HTR-8/SVneo (cell line): ENCODE measurements around the gene PRSS50.

Experiments used
- DNase-seq: peaks from one replicate; pipeline ENCODE4 v3.0.0; 2011; ENCODE audit warnings: low spot score, mixed read lengths; ENCODE audit not compliant: insufficient read length
- FAIRE-seq: peaks from 2 replicates; lab custom pipeline; 2011; peaks lifted over from hg19 to GRCh38; lab: Jason Lieb, UNC

Gene PRSS50

DNA sequence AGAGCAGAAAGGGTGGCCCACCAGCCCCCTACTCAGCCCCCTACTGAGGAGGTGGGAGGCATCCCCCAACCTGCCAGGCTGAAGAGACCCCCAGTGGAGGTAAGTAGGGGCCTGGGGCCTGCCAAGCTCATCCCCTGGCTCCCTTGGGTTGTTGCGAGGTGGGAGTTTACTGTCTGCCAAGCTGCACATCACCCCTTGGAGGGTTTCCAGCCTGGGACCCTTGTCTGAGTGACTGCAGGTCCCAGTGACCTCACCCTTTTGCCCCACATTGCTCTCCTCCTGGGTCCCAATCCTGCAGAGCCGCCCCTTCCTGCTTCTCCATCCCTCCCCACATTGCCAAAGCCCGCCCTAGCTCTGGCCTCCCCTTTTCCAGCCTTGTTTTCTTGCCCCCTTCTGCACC is 23.1 kb downstream of the PRSS50 start:
- FAIRE-seq (no peak), DNase-seq (no peak)

- no peak for DNase-seq
- no peak for FAIRE-seq
Observed at GRCh38 chr3:46693892-46694226, 23.8 kb downstream of the PRSS50 start.

GRCh38 chr3:46693038-46693891 is 24.4 kb downstream of the PRSS50 start, which contains the start of gene ALS2CL:
TSS of gene ALS2CL (minus strand) at chr3:46693679. CDS start at chr3:46689440, 4,239 bp downstream.
- DNase-seq (peak; percentile 53), FAIRE-seq (peak; percentile 44)

DNA sequence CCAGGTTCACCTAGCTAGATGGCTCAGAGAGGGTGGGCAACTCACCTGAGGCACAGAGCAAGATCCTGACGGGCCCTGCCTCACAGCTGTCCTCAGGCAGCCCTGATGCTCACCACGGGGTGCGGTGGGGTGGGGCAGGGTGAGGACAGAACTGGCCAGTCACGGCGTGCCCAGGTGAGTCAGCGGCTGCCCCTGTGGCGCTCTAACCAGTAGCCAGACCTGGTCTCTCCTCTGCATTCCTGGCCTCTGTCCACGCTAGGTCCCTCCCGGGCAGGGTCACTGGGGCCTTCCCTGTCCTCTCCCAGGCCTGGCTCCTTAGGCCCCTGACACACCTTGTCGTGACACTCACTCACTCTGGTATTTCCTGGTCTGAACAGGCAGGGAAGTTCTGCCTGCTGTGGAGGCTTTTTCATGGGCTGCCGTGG is 25.1 kb downstream of the PRSS50 start:
- peak; percentile 44 for FAIRE-seq
- DNase-seq = peak; percentile 33

GRCh38 chr3:46690798-46691197 is 26.9 kb downstream of the PRSS50 start:
- peak; percentile 20 for DNase-seq
- no peak for FAIRE-seq

DNA sequence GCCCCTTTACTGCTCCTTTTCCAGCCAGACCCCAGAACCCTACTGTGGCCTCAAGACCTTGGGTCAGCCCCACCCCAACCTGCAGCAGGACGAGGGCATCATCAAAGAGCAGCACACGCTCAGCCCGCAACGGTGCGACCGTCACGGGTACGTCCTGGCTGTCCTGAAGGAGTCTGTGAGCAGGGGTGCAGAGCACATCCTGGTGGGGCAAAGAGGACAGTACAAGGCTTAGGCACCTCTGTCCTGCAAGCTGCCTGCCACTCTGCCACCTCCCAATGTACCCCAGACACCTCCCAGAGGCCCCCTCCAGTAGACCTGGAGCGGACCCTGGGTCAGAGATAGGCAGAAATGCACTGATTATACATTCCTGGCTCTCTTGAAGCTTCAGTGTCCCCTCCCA is 32.2 kb downstream of the PRSS50 start:
- FAIRE-seq = no peak
- DNase-seq = no peak

- FAIRE-seq (no peak), DNase-seq (no peak)
Observed at GRCh38 chr3:46684891-46685290, 32.8 kb downstream of the PRSS50 start.

- DNase-seq (no peak), FAIRE-seq (no peak)
Observed at GRCh38 chr3:46682974-46683373, 34.7 kb downstream of the PRSS50 start.

DNA sequence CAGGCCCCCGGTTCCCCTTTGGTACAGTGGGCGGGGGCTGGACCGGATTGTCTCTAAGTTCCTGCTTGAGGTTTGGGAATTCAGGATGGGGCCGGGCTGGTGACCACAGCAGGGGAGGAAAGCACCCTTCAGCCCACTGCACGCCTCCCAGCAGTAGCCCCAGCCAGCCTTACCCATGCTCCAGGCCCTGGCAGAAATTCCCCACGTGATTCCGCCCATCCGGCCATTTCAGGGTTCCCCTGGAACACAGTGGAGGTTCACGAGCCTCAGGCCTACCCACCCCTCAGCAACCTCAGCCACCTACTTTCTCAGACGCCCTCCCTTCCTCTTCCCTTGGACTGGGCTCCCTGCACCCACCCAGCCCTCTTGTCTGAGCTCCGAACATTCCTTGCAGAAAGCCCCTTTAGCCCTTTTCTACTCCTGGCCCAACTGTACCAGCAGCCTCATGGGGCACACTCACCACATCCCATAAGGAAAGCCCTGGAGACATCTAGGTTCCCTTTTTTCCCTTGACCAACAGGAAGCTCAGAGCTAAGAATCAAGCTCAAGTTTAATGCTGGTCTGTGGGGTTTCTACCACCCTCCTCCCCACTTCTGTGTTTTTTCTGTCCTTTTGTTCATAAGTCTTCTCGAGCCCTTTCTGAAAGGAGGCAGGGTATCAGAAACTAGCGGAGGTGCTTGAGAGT is 35.7 kb downstream of the PRSS50 start:
- FAIRE-seq = no peak
- DNase-seq = no peak

DNA sequence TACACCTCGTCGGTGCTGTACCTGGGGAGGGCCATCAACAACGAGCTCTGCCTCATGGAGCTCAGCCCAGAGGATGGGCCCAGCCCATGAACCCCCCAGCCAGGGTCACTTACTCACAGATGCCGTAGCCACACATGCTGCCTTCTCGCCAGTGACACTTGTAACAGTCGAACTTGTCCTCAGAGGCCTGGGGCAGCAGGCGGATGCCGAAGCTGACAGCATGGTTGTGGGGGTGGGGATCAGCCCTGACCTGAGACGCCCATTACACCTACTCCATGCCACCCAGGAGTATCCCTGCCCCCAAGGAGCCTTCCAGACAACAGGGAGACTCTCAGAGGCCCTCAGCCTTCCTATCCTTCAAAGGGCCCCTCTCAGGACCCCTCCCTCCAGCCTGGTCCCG is 36.3 kb downstream of the PRSS50 start:
- no peak for FAIRE-seq
- no peak for DNase-seq

DNA sequence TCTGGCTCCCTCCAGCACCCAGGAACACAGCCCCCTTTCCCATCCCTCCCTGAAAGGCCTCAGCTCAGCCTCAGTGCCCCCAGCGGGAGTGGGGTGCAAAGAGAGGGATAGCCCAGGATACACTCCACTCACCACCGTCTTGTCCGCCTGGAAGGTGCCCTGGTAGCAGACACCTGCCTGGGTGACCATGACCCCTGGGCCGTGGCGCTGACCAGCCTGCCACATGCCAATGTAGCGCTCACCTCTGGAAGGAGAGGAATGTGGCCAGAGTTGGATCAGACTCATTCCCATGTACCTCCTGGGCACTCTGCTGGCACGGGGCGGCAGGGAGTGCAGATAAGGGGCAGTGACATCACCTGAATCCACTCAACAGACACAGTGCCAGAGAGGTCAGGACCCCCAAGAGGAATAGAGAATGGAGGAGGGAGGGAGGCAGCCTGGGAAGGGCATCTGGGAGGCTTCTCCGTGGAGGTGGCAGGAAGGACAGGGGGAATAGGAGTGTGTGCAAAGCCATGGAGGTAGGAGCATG is 37.3 kb downstream of the PRSS50 start:
- FAIRE-seq = no peak
- no peak for DNase-seq

DNA sequence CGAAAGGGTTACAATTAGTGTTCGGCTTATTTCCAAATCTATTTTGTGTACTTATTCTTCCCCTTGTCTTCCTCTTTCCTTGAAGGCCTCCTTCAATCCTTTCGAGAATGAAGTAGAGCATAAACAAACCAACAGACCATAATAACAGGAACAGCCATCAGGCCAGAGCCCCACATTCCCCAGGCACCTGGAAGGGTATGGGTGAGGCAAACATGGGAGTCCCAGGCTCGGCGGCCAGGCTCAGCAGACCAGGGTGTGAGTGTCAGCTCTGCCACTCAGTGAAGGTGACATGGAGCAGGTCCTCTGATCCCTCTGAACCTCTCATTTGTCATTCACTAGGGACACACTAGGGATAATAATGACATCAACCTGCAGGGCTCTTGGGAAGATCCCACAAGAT is 38.0 kb downstream of the PRSS50 start:
- FAIRE-seq = no peak
- no peak for DNase-seq

- FAIRE-seq (no peak), DNase-seq (no peak)
Observed at GRCh38 chr3:46678280-46678679, 39.4 kb downstream of the PRSS50 start.

- FAIRE-seq (no peak), DNase-seq (no peak)
Observed at GRCh38 chr3:46677411-46677726, 40.3 kb downstream of the PRSS50 start.

DNA sequence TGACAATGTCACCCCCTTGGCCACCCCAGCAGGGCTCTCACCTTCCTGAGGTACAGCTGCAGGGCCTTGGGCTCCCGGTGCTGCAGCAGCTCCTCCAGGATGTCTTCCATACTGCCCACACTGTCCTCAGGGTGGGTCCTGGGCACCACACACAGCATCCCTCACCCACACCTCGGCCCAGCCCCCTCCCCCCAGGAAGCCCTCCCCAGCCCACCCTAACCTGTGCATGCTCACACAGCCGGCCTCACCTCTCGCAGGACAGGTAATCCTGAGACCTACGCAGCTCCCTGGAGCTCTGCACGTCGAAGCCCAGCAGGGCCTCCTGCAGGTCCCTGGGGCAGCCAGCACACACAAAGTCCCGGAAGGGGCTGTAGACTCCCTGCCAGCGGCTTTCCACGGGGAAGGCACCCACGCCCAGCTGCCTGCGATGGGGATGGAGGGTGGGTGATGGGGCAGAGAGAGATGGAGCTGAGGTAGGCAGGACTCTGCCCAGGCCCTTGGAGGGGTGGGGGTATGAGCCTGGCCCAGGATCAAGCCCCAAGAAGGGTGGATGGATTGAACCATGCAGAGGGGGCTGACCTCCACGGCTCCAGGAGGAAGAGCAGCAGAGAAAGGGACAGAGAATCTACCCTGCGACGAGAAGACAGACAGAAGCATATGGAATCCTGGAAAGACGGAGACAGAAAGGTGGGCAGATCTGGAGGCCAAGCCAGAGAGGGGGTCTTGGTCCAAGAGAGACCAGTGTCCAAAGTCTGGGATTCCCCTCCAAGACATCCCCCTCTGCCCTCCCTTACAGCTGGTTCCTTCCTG is 40.9 kb downstream of the PRSS50 start:
- DNase-seq = no peak
- no peak for FAIRE-seq

DNA sequence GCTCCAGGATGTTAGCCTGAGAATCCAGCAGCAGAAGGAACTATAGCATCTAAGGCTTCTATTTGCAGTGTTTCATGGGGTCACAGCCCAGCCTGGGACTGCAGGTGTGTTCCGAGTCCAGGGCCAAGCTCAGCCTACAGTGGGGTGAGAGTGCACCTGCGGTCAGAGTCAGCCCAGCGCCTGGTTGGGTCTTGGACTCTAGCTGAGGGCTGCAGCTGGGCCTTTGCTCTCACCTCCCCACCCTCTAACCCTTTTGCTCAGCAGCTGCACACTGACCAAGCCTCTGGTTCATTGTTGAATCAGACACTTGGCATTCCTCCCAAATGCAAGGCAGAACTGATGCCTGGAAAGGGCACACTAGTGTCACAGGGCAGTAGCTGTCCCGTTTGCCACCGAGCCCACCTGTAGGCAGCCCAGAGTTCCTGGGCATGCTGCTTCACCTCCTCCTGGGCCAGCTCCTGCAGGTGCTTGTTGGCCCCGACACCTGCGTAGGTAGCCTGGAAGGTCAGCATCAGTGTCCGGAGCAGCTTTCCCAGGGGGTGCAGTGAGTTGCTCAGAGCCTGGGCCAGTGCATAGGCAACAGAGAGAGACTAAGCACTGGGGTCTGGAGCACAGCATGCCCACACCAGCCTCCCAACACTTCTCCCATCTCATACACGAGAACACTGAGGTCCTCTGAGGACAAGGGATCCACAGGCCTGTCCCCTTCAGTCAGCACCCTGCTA is 41.7 kb downstream of the PRSS50 start:
- no peak for DNase-seq
- FAIRE-seq = no peak

- FAIRE-seq = no peak
- no peak for DNase-seq
Observed at GRCh38 chr3:46675426-46675825, 42.2 kb downstream of the PRSS50 start.

DNA sequence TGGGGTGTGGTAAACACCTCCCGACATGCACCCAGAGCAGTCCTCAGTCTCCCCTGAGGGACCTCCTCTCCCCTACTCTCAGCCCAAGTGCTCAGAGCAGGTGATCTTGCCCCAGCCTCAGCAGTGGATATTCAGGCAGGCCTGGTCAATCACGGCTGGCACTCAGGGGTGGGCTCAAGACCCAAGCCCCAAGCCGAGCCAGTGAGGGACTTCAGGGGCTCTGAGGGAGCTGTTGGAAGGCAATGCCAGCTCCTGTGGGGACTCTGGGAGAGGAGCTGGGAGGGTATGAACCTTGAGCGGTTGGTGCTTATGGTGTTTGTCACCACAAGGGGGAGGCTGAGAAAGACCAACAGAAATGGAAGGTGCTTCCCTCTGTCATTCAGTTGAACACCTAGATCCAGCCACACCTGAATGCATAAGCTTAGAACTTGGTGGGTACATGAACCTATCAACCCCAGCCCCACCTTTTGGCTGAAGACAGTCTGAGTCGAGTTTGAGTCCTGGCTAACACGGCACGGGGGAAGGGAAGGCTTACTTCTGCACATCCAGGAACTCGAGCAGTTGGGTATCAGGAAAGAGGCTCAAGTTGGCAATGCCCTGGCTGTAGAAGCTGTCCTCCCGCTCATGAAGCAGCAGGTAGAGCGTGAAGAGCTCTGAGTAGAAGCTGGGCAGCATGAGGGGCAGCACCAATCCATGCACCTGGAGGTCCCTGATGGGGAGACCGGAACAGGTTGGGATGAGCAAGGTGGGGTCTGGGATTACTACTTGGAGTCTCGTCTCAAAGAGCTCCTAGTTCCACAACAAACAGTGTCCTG is 43.4 kb downstream of the PRSS50 start:
- FAIRE-seq (no peak), DNase-seq (no peak)
